Dedifferentiated amniotic fluid mesenchymal stem cell (primary cell): Measurements from ENCODE around the gene PLCE1.

Source experiments
- DNase-seq: peaks from one replicate; pipeline ENCODE4 v3.0.0-alpha.2; 2016; ENCODE audit errors: extremely low spot score

PLCE1 gene

GRCh38 chr10:94023906-94024305 is 30.2 kb downstream of the PLCE1 start:
- no peak for DNase-seq

- no peak for DNase-seq
Observed at GRCh38 chr10:94024407-94024806, 30.7 kb downstream of the PLCE1 start.

- no peak for DNase-seq
Observed at GRCh38 chr10:94025806-94026205, 32.1 kb downstream of the PLCE1 start.

- DNase-seq = no peak
Observed at GRCh38 chr10:94027197-94027596, 33.5 kb downstream of the PLCE1 start.

- DNase-seq = no peak
Observed at GRCh38 chr10:94029955-94030354, 36.2 kb downstream of the PLCE1 start.

- DNase-seq = no peak
Observed at GRCh38 chr10:94035982-94036765, 42.4 kb downstream of the PLCE1 start.

GRCh38 chr10:94036766-94037033 is 43.0 kb downstream of the PLCE1 start:
- DNase-seq = no peak

GRCh38 chr10:94037286-94037685 is 43.6 kb downstream of the PLCE1 start:
- no peak for DNase-seq

GRCh38 chr10:94038024-94038423 is 44.3 kb downstream of the PLCE1 start:
- no peak for DNase-seq

- no peak for DNase-seq
Observed at GRCh38 chr10:94041206-94041605, 47.5 kb downstream of the PLCE1 start.

GRCh38 chr10:94042001-94042833 is 48.5 kb downstream of the PLCE1 start:
- peak; percentile 74 for DNase-seq

GRCh38 chr10:94042834-94043175 is 49.1 kb downstream of the PLCE1 start:
- no peak for DNase-seq
